Lower leg skin (tissue), 3 donors: ENCODE results near the gene DPYD.

Source experiments
- CTCF ChIP-seq, 3 donors: fragments of 450-650 bp; IDR thresholded peaks; one replicate each; pipeline ENCODE4 v1.5.1; 2016; ENCODE audit warnings: antibody characterized with exemption in 3 of 3, mild to moderate bottlenecking in 3 of 3, moderate library complexity in 2 of 3
- POLR2A ChIP-seq, 2 donors: fragments of 450-650 bp; IDR thresholded peaks; one replicate each; pipeline ENCODE4 v1.6.1; 2016 to 2017; ENCODE audit warnings: antibody characterized with exemption in 2 of 2, mild to moderate bottlenecking in 1 of 2, moderate library complexity in 1 of 2

- no peak for TF ChIP-seq POLR2A (IDR thresholded peaks at IDR 0.05)
- no peak for TF ChIP-seq CTCF (IDR thresholded peaks at IDR 0.05)
Observed at GRCh38 chr1:97097404-97097925, 823.4 kb downstream of the DPYD start.
